Vagina (tissue), 2 donors: ENCODE measurements around the gene PPFIBP2.

Source experiments
- CTCF ChIP-seq, 3 experiments: fragments of 450-650 bp in 2 of 3; fragments of 200-600 bp in 1 of 3; sonication (generic) in 1 of 3; IDR thresholded peaks; one replicate each; pipeline ENCODE4 v1.5.1; 2017 to 2019; ENCODE audit warnings: antibody characterized with exemption in 3 of 3, mild to moderate bottlenecking in 2 of 3, moderate library complexity in 2 of 3
- POLR2A ChIP-seq, 2 donors: fragments of 450-650 bp; IDR thresholded peaks; one replicate each; pipeline ENCODE4 v1.6.1; 2017; ENCODE audit warnings: antibody characterized with exemption in 2 of 2, mild to moderate bottlenecking in 2 of 2, moderate library complexity in 2 of 2
- POLR2AphosphoS5 ChIP-seq, 2 donors: sonication (generic); formaldehyde crosslinking; IDR thresholded peaks; one replicate each; pipeline ENCODE4 v1.9.0; 2017; ENCODE audit warnings: antibody characterized with exemption in 2 of 2, mild to moderate bottlenecking in 2 of 2, low read depth in 1 of 2; ENCODE audit not compliant: insufficient read depth in 1 of 2

- TF ChIP-seq POLR2AphosphoS5 (IDR thresholded peaks at IDR 0.05; ENCODE audit: insufficient read depth in 1 of 2, low read depth in 1 of 2) (no peak), CTCF (IDR thresholded peaks at IDR 0.05) (no peak), POLR2A (IDR thresholded peaks at IDR 0.05) (no peak)
These were observed 76.7 kb downstream of the PPFIBP2 start for GRCh38 chr11:7590529-7590928.
